Neuronal stem cell (in vitro differentiated cells): ENCODE results near the gene POU2F3.

Source experiments
- DNase-seq: peaks from one replicate; pipeline ENCODE4 v3.0.0-alpha.2; 2013; ENCODE audit warnings: low spot score
- H2AFZ ChIP-seq: one replicate; pipeline ENCODE4 v1.6.1; 2013; ENCODE audit warnings: mild to moderate bottlenecking, low read length, inconsistent platforms
- H2AK5ac ChIP-seq: 2 replicates; pipeline ENCODE4 v1.6.1; 2013; ENCODE audit warnings: low read depth, mild to moderate bottlenecking, inconsistent platforms, low read length, moderate library complexity, mixed read lengths
- H2BK120ac ChIP-seq: 2 replicates; pipeline ENCODE4 v1.6.1; 2013; ENCODE audit warnings: low read depth, mild to moderate bottlenecking, inconsistent platforms, low read length, moderate library complexity, mixed read lengths
- H2BK12ac ChIP-seq: one replicate; pipeline ENCODE4 v1.6.1; 2013; ENCODE audit warnings: low read length, inconsistent platforms
- H2BK15ac ChIP-seq: 2 replicates; pipeline ENCODE4 v1.6.1; 2013; ENCODE audit warnings: mild to moderate bottlenecking, low read length, inconsistent platforms, mixed read lengths
- H2BK5ac ChIP-seq: one replicate; pipeline ENCODE4 v1.6.1; 2013; ENCODE audit warnings: inconsistent platforms, mild to moderate bottlenecking, low read length, moderate library complexity
- H3K14ac ChIP-seq: one replicate; pipeline ENCODE4 v1.6.1; 2013; ENCODE audit warnings: low read length, inconsistent platforms
- H3K18ac ChIP-seq: 2 replicates; pipeline ENCODE4 v1.6.1; 2013; ENCODE audit warnings: low read length, inconsistent platforms
- H3K23ac ChIP-seq: 2 replicates; pipeline ENCODE4 v1.6.1; 2013; ENCODE audit warnings: low read depth, mild to moderate bottlenecking, mixed read lengths, low read length, inconsistent platforms; ENCODE audit not compliant: poor library complexity
- H3K27ac ChIP-seq: replicated peaks from 3 replicates; pipeline ENCODE4 v1.5.1; 2013; ENCODE audit warnings: low read length, inconsistent platforms
- H3K27me3 ChIP-seq, 3 experiments: 2 replicates each; pipeline ENCODE4 v1.6.1; 2013; ENCODE audit warnings: low read length in 3 of 3, mild to moderate bottlenecking in 2 of 3, inconsistent platforms in 1 of 3, low read depth in 1 of 3, mixed read lengths in 1 of 3, moderate library complexity in 1 of 3; ENCODE audit not compliant: control insufficient read depth in 3 of 3, insufficient read depth in 3 of 3
- H3K36me3 ChIP-seq, 2 donors: replicated peaks in 1 of 2; 2 replicates each; pipeline ENCODE4 v1.6.1; 2013; ENCODE audit warnings: low read length in 2 of 2; ENCODE audit not compliant: control insufficient read depth in 2 of 2, insufficient read depth in 2 of 2
- H3K4ac ChIP-seq: 2 replicates; pipeline ENCODE4 v1.6.1; 2013; ENCODE audit warnings: inconsistent platforms, mild to moderate bottlenecking, low read length, moderate library complexity
- H3K4me1 ChIP-seq, 2 donors: 1 replicate in 1 of 2; 2 replicates in 1 of 2; pipeline ENCODE4 v1.6.1; 2013; ENCODE audit warnings: low read length in 2 of 2, low read depth in 1 of 2; ENCODE audit not compliant: control insufficient read depth in 2 of 2, insufficient read depth in 1 of 2
- H3K4me2 ChIP-seq: one replicate; pipeline ENCODE4 v1.6.1; 2013; ENCODE audit warnings: mild to moderate bottlenecking, low read length, inconsistent platforms; ENCODE audit not compliant: insufficient read depth, poor library complexity, severe bottlenecking
- H3K4me3 ChIP-seq, 2 donors: 2 replicates each; pipeline ENCODE4 v1.5.1; 2013; ENCODE audit warnings: low read length in 2 of 2, mild to moderate bottlenecking in 2 of 2, inconsistent platforms in 1 of 2, moderate library complexity in 1 of 2
- H3K79me1 ChIP-seq: one replicate; pipeline ENCODE4 v1.6.1; 2013; ENCODE audit warnings: low read depth, mild to moderate bottlenecking, inconsistent platforms, low read length, moderate library complexity
- H3K9ac ChIP-seq: one replicate; pipeline ENCODE4 v1.6.1; 2013; ENCODE audit warnings: mild to moderate bottlenecking, low read depth, low read length, inconsistent platforms; ENCODE audit not compliant: poor library complexity
- H3K9me3 ChIP-seq, 2 donors: replicated peaks in 1 of 2; 2 replicates each; pipeline versions ENCODE3 to v1.6.1; 2013; ENCODE audit warnings: low read length in 2 of 2, mild to moderate bottlenecking in 2 of 2, inconsistent platforms in 1 of 2, low read depth in 1 of 2, mixed read lengths in 1 of 2, moderate library complexity in 1 of 2; ENCODE audit not compliant: control insufficient read depth in 2 of 2, insufficient read depth in 1 of 2
- H4K8ac ChIP-seq: one replicate; pipeline ENCODE4 v1.6.1; 2013; ENCODE audit warnings: low read depth, mild to moderate bottlenecking, inconsistent platforms, low read length, moderate library complexity
- H4K91ac ChIP-seq: one replicate; pipeline ENCODE4 v1.6.1; 2013; ENCODE audit warnings: low read length, low read depth, mild to moderate bottlenecking, inconsistent platforms; ENCODE audit not compliant: poor library complexity
- WGBS, 2 donors: extraction: QIAGEN DNeasy Blood & Tissue Kit; methylation state at CpG; one replicate each; pipeline ENCODE4 v1.1.7; 2013; ENCODE audit warnings: missing lambda C conversion rate in 2 of 2, mixed read lengths in 1 of 2; ENCODE audit not compliant: insufficient read length in 2 of 2, insufficient replicate concordance in 1 of 2; ENCODE audit errors: extremely low coverage in 2 of 2; 5-methylcytosine and 5-hydroxymethylcytosine counted together

Gene POU2F3

DNA sequence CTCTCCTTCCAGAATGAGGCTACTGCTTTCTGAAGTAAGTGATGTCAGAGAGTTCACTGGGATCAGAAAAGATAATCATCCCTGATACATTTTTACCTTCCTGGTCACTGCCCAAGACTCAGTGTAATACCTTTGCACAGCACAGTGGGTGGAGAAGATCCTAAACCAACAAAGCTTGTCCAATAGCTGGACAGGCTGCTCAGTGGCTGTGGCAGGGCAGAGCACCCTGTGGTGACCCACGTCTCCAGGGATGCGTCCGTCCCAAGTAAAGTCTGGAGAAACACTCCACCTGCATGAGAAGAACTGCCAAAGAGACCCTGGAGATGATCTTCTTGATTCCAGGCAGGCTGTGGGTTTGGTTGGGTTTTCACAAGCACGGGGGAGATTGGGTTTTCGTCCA, 54.2 kb downstream of the POU2F3 start:
- Histone ChIP-seq H4K8ac (no peak overlapping the region), H3K23ac (no peak overlapping the region), H2AFZ (no peak overlapping the region), H3K4me2 (no peak overlapping the region), H3K36me3 (no peaks in the 10 kb centered on the region), H2AK5ac (no peak overlapping the region), H3K4me3 (no peak overlapping the region), H3K79me1 (no peaks in the 10 kb centered on the region), H4K91ac (no peak overlapping the region), H3K27ac (no peak overlapping the region), H2BK12ac (no peak overlapping the region), H2BK120ac (no peak overlapping the region), H3K27me3 (peaks cover 0 to 67% (median 0%) of the 10 kb centered on the region in 3 experiments), H3K14ac (no peak overlapping the region), H3K4me1 (no peaks in the 10 kb centered on the region), H3K9ac (no peak overlapping the region), H3K9me3 (no peaks in the 10 kb centered on the region), H3K4ac (no peak overlapping the region), H3K18ac (no peak overlapping the region), H2BK15ac (no peak overlapping the region), H2BK5ac (no peak overlapping the region)
- no CpG with 5 or more reads among the region's 5 CpGs for WGBS, 2 donors
- DNase-seq = no peak

DNA sequence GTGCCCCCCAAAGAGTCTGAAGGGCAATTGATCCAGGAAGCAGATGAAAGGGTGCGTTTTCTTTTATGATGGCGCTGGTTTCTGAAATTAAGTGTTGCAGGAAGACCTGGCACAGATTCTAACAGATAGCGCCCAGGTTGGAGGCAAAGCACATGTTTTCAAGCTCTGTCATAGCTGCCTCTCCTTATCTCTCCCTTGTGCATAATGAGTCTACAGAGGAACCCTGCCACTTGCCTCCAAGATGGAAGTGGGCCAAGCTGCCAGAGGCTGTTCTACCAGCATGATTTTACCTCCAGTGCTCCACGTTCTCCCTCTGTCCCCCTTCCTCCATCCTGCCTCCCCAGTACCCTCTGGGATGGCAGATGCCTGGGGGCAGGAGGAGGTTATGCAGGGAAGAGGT, 55.2 kb downstream of the POU2F3 start:
- Histone ChIP-seq H3K4me2 (no peak overlapping the region), H3K23ac (no peak overlapping the region), H3K14ac (no peak overlapping the region), H3K18ac (peak overlapping the region; percentile 39), H3K79me1 (no peaks in the 10 kb centered on the region), H3K27me3 (peaks cover 0 to 66% (median 0%) of the 10 kb centered on the region in 3 experiments), H3K9ac (no peak overlapping the region), H3K36me3 (no peaks in the 10 kb centered on the region), H4K91ac (no peak overlapping the region), H2AK5ac (no peak overlapping the region), H2AFZ (no peak overlapping the region), H3K27ac (no peak overlapping the region), H2BK15ac (no peak overlapping the region), H2BK120ac (no peak overlapping the region), H3K9me3 (no peaks in the 10 kb centered on the region), H4K8ac (no peak overlapping the region), H2BK5ac (no peak overlapping the region), H2BK12ac (no peak overlapping the region), H3K4ac (no peak overlapping the region), H3K4me1 (peaks cover 0 to 2% of the 10 kb centered on the region in 2 donors), H3K4me3 (no peak overlapping the region)
- WGBS, 2 donors = no CpG with 5 or more reads among the region's 4 CpGs
- DNase-seq = no peak

- no peak overlapping the region for H3K14ac ChIP-seq
- no peak overlapping the region for H3K9ac ChIP-seq
- no peak overlapping the region for H3K4ac ChIP-seq
- no peak overlapping the region for H2BK120ac ChIP-seq
- peaks cover 0 to 52% (median 0%) of the 10 kb centered on the region in 3 experiments for H3K27me3 ChIP-seq
- H3K4me2 ChIP-seq = no peak overlapping the region
- no peak overlapping the region for H4K8ac ChIP-seq
- no peaks in the 10 kb centered on the region for H3K9me3 ChIP-seq
- no peak overlapping the region for H3K27ac ChIP-seq
- peaks cover 0 to 2% of the 10 kb centered on the region in 2 donors for H3K4me1 ChIP-seq
- no peak overlapping the region for H3K4me3 ChIP-seq
- H3K36me3 ChIP-seq = no peaks in the 10 kb centered on the region
- H4K91ac ChIP-seq = no peak overlapping the region
- H2BK5ac ChIP-seq = no peak overlapping the region
- no peak overlapping the region for H2BK12ac ChIP-seq
- no peak for DNase-seq
- H3K79me1 ChIP-seq = no peaks in the 10 kb centered on the region
- no peak overlapping the region for H3K23ac ChIP-seq
- H2AK5ac ChIP-seq = no peak overlapping the region
- H2AFZ ChIP-seq = no peak overlapping the region
- H2BK15ac ChIP-seq = no peak overlapping the region
- WGBS, 2 donors = no CpG with 5 or more reads among the region's 5 CpGs
- H3K18ac ChIP-seq = no peak overlapping the region
Observed at GRCh38 chr11:120296554-120296953, 56.6 kb downstream of the POU2F3 start.

DNA sequence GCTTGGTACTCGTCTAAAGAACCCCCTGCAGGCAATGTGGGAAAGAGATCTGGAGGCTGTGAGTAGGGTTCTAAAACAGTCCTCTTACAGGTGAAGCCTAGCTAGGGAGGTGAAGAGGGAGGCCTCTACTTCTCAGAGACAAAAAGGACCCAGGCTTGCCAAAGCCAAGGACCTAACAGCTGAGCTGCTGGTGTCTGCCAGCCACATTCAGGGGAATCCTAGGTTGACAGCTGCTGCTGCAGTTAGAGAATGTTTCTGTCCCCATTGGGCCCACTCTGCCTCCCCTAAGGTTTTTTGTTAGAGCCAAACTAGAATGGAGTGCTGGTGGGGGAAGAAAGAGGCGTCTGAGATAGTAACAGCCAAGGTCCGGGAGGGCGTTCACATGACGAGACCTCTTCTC, 58.5 kb downstream of the POU2F3 start:
- Histone ChIP-seq H3K36me3 (no peaks in the 10 kb centered on the region), H3K4ac (no peak overlapping the region), H3K4me2 (no peak overlapping the region), H2BK15ac (no peak overlapping the region), H4K8ac (no peak overlapping the region), H2BK12ac (no peak overlapping the region), H2BK120ac (no peak overlapping the region), H2AK5ac (no peak overlapping the region), H4K91ac (no peak overlapping the region), H3K4me3 (no peak overlapping the region), H3K23ac (no peak overlapping the region), H3K18ac (peak overlapping the region; percentile 2), H3K9me3 (no peaks in the 10 kb centered on the region), H2AFZ (no peak overlapping the region), H3K9ac (no peak overlapping the region), H3K79me1 (no peaks in the 10 kb centered on the region), H3K4me1 (peaks cover 0 to 2% of the 10 kb centered on the region in 2 donors), H3K14ac (no peak overlapping the region), H2BK5ac (no peak overlapping the region), H3K27ac (no peak overlapping the region), H3K27me3 (peaks cover 0 to 45% (median 0%) of the 10 kb centered on the region in 3 experiments)
- DNase-seq = no peak
- WGBS, 2 donors = no CpG with 5 or more reads among the region's 5 CpGs
